HepG2 (cell line): ENCODE measurements around the gene FMOD. TPM values are rescaled to one million over a fixed set of nuclear protein-coding genes. Genes with fewer than 3 reads are reported as not detected.

ENCODE experiments used
- ATAC-seq: fragments of 200-7000 bp; cut with Tn5 transposase; 3 replicates; pipeline ENCODE4 v1.9.1; 2020; ENCODE audit warnings: mild to moderate bottlenecking, moderate library complexity
- BruUV-seq: library from RNA; stranded (reverse); fragments of 400-500 nt; replicated peaks from 2 replicates; lab custom pipeline; 2021; lab: Mats Ljungman, UMichigan
- CTCF ChIA-PET: fragments of 300-600 bp; formaldehyde crosslinking; extraction: SDS; loops from one replicate; lab custom pipeline; 2021; ENCODE audit warnings: low total read pairs, inconsistent platforms, low intra/inter-chr PET ratio; lab: Yijun Ruan, JAX
- POLR2A ChIA-PET: fragments of 350-600 bp; sonication (Branson Sonifier 250); formaldehyde crosslinking; loops from one replicate; lab custom pipeline; 2020; ENCODE audit warnings: antibody characterized with exemption, inconsistent platforms; lab: Yijun Ruan, JAX
- DNase-seq: peaks from one replicate; pipeline ENCODE4 v3.0.0-alpha.2; 2015; ENCODE audit warnings: low spot score
- FAIRE-seq: peaks from 3 replicates; lab custom pipeline; 2011; peaks lifted over from hg19 to GRCh38; lab: Jason Lieb, UNC
- H2AFZ ChIP-seq: one replicate; pipeline ENCODE4 v1.6.1; 2011; ENCODE audit warnings: low read length, inconsistent platforms
- H3K27ac ChIP-seq: fragments of 300-600 bp; 3 replicates; pipeline ENCODE4 v1.8.0; 2011; ENCODE audit warnings: mixed run types, mild to moderate bottlenecking, mixed read lengths, low read length, inconsistent platforms; ENCODE audit not compliant: insufficient read depth; ENCODE audit errors: extremely low read length
- H3K27me3 ChIP-seq, 2 experiments: fragments of 200-600 bp in 1 of 2; 2 replicates in 1 of 2; 3 replicates in 1 of 2; pipeline versions ENCODE4 v1.6.0 to v1.8.0; 2011; ENCODE audit warnings: low read length in 2 of 2, mild to moderate bottlenecking in 2 of 2, moderate library complexity in 2 of 2, inconsistent platforms in 1 of 2; ENCODE audit not compliant: insufficient read depth in 2 of 2, control insufficient read depth in 1 of 2
- H3K36me3 ChIP-seq, 2 experiments: fragments of 200-600 bp in 1 of 2; replicated peaks in 1 of 2; 2 replicates in 1 of 2; 3 replicates in 1 of 2; pipeline versions ENCODE4 v1.5.1 to v1.8.0; 2011; ENCODE audit warnings: low read length in 2 of 2, inconsistent platforms in 1 of 2; ENCODE audit not compliant: insufficient read depth in 2 of 2, control insufficient read depth in 1 of 2
- H3K4me1 ChIP-seq: 2 replicates; pipeline ENCODE4 v1.5.1; 2012; ENCODE audit warnings: low read length, inconsistent platforms; ENCODE audit not compliant: insufficient read depth
- H3K4me2 ChIP-seq: 2 replicates; pipeline ENCODE4 v1.6.0; 2011; ENCODE audit warnings: low read depth, low read length, inconsistent platforms
- H3K4me3 ChIP-seq, 3 experiments: fragments of 200-600 bp in 1 of 3; sonication (generic), shearing (Covaris generic) in 1 of 3; replicated peaks in 1 of 3; 2 replicates each; pipeline ENCODE4 v1.5.1; 2011 to 2016; ENCODE audit warnings: low read length in 3 of 3, inconsistent platforms in 2 of 3, low read depth in 2 of 3, mild to moderate bottlenecking in 2 of 3, control low read depth in 1 of 3, mixed read lengths in 1 of 3; ENCODE audit not compliant: insufficient read depth in 1 of 3
- H3K79me2 ChIP-seq: one replicate; pipeline ENCODE4 v1.6.1; 2011; ENCODE audit warnings: low read length, inconsistent platforms; ENCODE audit not compliant: insufficient read depth
- H3K9ac ChIP-seq: 2 replicates; pipeline ENCODE4 v1.6.0; 2011; ENCODE audit warnings: mild to moderate bottlenecking, low read depth, low read length, inconsistent platforms; ENCODE audit not compliant: insufficient read depth
- H3K9me3 ChIP-seq: 2 replicates; pipeline ENCODE4 v1.5.1; 2012; ENCODE audit warnings: mild to moderate bottlenecking, low read length
- H4K20me1 ChIP-seq: 2 replicates; pipeline ENCODE4 v1.6.0; 2011; ENCODE audit warnings: inconsistent platforms, mild to moderate bottlenecking, low read length, moderate library complexity; ENCODE audit not compliant: insufficient read depth
- FOSL2 ChIP-seq: sonication (generic); formaldehyde crosslinking; IDR thresholded peaks from 2 replicates; pipeline ENCODE4 v1.4.0; 2020; ENCODE audit warnings: missing genetic modification reagents
- MYPOP ChIP-seq: sonication (generic); formaldehyde crosslinking; IDR thresholded peaks from 2 replicates; pipeline ENCODE4 v1.8.1; 2023; ENCODE audit warnings: mild to moderate bottlenecking, moderate library complexity, missing genetic modification reagents
- NFKBIZ ChIP-seq: IDR thresholded peaks from 2 replicates; pipeline ENCODE4 v1.6.1; 2018; ENCODE audit warnings: missing genetic modification reagents, missing compliant biosample characterization
- TARDBP ChIP-seq: sonication (generic); formaldehyde crosslinking; IDR thresholded peaks from 2 replicates; pipeline ENCODE4 v1.8.0; 2022; ENCODE audit warnings: mild to moderate bottlenecking, missing genetic modification reagents
- ZBTB38 ChIP-seq: sonication (generic); formaldehyde crosslinking; IDR thresholded peaks from 2 replicates; pipeline ENCODE4 v1.5.1; 2020; ENCODE audit warnings: mild to moderate bottlenecking, missing genetic modification reagents
- ZNF296 ChIP-seq: sonication (generic); formaldehyde crosslinking; conservative IDR thresholded peaks from 2 replicates; pipeline ENCODE4 v1.5.0; 2020; ENCODE audit warnings: mild to moderate bottlenecking, missing genetic modification reagents
- ZNF337 ChIP-seq: sonication (generic); formaldehyde crosslinking; IDR thresholded peaks from 2 replicates; pipeline ENCODE4 v1.5.1; 2020; ENCODE audit warnings: missing genetic modification reagents, low read depth, mild to moderate bottlenecking, borderline replicate concordance
- ZNF558 ChIP-seq: sonication (generic); formaldehyde crosslinking; IDR thresholded peaks from 2 replicates; pipeline ENCODE4 v1.9.0; 2022; ENCODE audit warnings: mild to moderate bottlenecking, missing genetic modification reagents, borderline replicate concordance
- ZNF737 ChIP-seq: sonication (generic); formaldehyde crosslinking; IDR thresholded peaks from 2 replicates; pipeline ENCODE4 v1.5.0; 2020; ENCODE audit warnings: missing genetic modification reagents, mild to moderate bottlenecking, borderline replicate concordance
- WGBS: methylation state at CpG from one replicate; pipeline ENCODE4 v1.1.6; 2017; ENCODE audit warnings: low lambda C conversion rate; 5-methylcytosine and 5-hydroxymethylcytosine counted together
- in situ Hi-C: cut with HindIII; loops from 2 replicates; pipeline ENCODE4 v1.10.0; 2017; ENCODE audit warnings: low pct_unique_long_range_greater_than_20kb; ENCODE audit not compliant: extremely low pct_ligation_motif_present
- intact Hi-C: fragments of 100-400 bp; cut with micrococcal nuclease; formaldehyde crosslinking; loops from one replicate; pipeline ENCODE4 v1.10.0; 2022; ENCODE audit not compliant: unreplicated experiment
- polyA plus RNA-seq, 8 experiments: library from polyadenylated mRNA; depleted of rRNA in 3 of 8; stranded (reverse) in 7 of 8; unstranded in 1 of 8; fragments of >200 nt; fragmentation: Illumina TruSeq in 4 of 8; extraction: Trizol in 4 of 8; gene quantifications; 2 replicates each; pipeline versions ENCODE4 v1.2.1 to v1.2.3, GENCODE V29; 2011 to 2016; ENCODE audit warnings: low read depth in 4 of 8, missing spikeins in 1 of 8, mixed read lengths in 1 of 8; ENCODE audit not compliant: insufficient read depth in 1 of 8
- total RNA-seq, 5 experiments: library from RNA; depleted of rRNA; stranded (reverse); fragments of >200 nt; fragmentation: Illumina TruSeq; extraction: Trizol; gene quantifications; 2 replicates each; pipeline ENCODE4 v1.2.3, GENCODE V29; 2016; ENCODE audit warnings: low read depth in 1 of 5
- TF ChIP-seq, protein P1 (sequence below): IDR thresholded peaks from 2 replicates; pipeline ENCODE4 v1.6.1; 2016; ENCODE audit warnings: mild to moderate bottlenecking
- TF ChIP-seq, protein P2 (sequence below): sonication (generic); formaldehyde crosslinking; IDR thresholded peaks from 2 replicates; pipeline ENCODE4 v1.5.1; 2020; ENCODE audit warnings: mild to moderate bottlenecking, missing genetic modification reagents, moderate library complexity
- TF ChIP-seq, protein P3 (sequence below): sonication (generic); formaldehyde crosslinking; IDR thresholded peaks from 2 replicates; pipeline ENCODE4 v1.4.0; 2020; ENCODE audit warnings: missing genetic modification reagents

FMOD gene
- total and polyA plus RNA-seq, 2 of the 13 experiments (the other 11 are each of a cell fraction or from before 2014, with no cell fraction given), result 0.08 TPM; not detected in 1

DNA sequence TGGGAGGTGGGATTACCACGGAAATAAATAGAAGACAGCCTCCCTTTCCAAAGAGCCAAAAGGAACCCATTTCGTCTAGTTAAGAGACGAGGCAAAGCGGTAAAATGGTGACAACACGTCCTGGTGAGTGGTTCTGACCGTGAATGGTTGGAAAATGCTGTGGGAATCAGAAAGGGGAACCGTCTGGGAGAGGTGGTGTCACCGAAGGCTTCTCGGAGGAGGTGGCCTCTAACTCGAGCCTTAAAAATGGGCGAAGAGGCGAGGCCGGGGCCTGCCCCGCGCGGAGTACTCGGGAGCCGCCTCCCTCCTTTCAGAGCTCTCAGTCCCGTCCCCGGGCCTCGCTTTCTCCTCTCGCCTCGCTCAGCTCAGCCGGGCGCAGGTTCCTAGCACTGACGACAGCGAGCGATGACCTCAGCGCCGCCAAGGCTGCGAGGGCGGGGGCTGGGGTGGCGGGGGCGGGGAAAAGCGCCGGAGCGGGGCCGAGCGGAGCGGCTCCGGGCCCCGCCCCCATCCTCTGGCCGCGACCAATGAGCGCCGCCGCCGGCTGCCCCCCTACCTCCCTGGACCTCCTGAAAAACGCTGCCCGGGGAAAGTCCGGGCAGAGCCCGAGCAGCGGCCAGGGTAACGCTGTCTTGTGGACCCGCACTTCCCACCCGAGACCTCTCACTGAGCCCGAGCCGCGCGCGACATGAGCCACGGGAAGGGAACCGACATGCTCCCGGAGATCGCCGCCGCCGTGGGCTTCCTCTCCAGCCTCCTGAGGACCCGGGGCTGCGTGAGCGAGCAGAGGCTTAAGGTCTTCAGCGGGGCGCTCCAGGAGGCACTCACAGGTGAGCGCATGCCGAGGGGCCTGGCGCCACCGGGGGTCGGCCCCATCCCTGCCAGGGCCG is 45.8 kb downstream of the FMOD start, which contains the start of gene BTG2:
TSS of gene BTG2 (plus strand) at position 601 of the 890 bp plus-strand sequence. CDS start at position 689, 88 bp downstream.
- Histone ChIP-seq H4K20me1 (no peaks in the 10 kb centered on the region), H3K36me3 (peaks cover 0 to 3% of the 10 kb centered on the region in 2 experiments; a peak in 1 of 5 replicates), H3K79me2 (peaks cover 13% of the 10 kb centered on the region), H2AFZ (peak within 1 kb of the TSS; percentile 76), H3K4me3 (peak within 1 kb of the TSS; percentile 70 to 87 (median 71)), H3K4me2 (peak within 1 kb of the TSS; percentile 97), H3K27me3 (peaks cover 0 to 23% of the 10 kb centered on the region in 2 experiments; a peak in 3 of 5 replicates), H3K27ac (peak within 1 kb of the TSS; percentile 48), H3K4me1 (peaks cover 43% of the 10 kb centered on the region), H3K9ac (peak within 1 kb of the TSS; percentile 84), H3K9me3 (no peaks in the 10 kb centered on the region)
- ChIA-PET CTCF (no interaction called here), POLR2A (interaction anchor here (0.6 to 6.3 kb wide), 9 partner anchors 10 to 1295 kb away, joined by 3 to 77 read pairs (median 5); partner anchors contain the start of gene ELF3)
- ATAC-seq (peak; percentile 92), DNase-seq (peak; percentile 66), FAIRE-seq (no peak)
- WGBS, result 7% methylated on average over 21 of the region's 79 CpGs
- TSS peak; percentile 96 for BruUV-seq
- intact Hi-C loops, result no loop called here
- in situ Hi-C loops, result no loop called here
- TF ChIP-seq MYPOP (CRISPR knock-in tag), result peak; percentile 50; the same call in 1 of the 2 replicates
- TF ChIP-seq ZBTB38 (CRISPR knock-in tag), result no peak
- TF ChIP-seq TARDBP (CRISPR knock-in tag), result no peak
- peak; percentile 86; the same call in 1 of the 2 replicates for TF ChIP-seq ZNF737 (CRISPR knock-in tag)
- no peak; the same call in 1 of the 2 replicates for TF ChIP-seq FOSL2 (CRISPR knock-in tag)
- peak; percentile 72; the same call in 1 of the 2 replicates for TF ChIP-seq NFKBIZ (CRISPR knock-in tag)
- TF ChIP-seq, protein P1, sequence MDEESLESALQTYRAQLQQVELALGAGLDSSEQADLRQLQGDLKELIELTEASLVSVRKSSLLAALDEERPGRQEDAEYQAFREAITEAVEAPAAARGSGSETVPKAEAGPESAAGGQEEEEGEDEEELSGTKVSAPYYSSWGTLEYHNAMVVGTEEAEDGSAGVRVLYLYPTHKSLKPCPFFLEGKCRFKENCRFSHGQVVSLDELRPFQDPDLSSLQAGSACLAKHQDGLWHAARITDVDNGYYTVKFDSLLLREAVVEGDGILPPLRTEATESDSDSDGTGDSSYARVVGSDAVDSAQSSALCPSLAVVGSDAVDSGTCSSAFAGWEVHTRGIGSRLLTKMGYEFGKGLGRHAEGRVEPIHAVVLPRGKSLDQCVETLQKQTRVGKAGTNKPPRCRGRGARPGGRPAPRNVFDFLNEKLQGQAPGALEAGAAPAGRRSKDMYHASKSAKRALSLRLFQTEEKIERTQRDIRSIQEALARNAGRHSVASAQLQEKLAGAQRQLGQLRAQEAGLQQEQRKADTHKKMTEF (CRISPR knock-in tag), result peak; percentile 74; the same call in 1 of the 2 replicates
- TF ChIP-seq ZNF337 (CRISPR knock-in tag), result no peak
- TF ChIP-seq, protein P2, sequence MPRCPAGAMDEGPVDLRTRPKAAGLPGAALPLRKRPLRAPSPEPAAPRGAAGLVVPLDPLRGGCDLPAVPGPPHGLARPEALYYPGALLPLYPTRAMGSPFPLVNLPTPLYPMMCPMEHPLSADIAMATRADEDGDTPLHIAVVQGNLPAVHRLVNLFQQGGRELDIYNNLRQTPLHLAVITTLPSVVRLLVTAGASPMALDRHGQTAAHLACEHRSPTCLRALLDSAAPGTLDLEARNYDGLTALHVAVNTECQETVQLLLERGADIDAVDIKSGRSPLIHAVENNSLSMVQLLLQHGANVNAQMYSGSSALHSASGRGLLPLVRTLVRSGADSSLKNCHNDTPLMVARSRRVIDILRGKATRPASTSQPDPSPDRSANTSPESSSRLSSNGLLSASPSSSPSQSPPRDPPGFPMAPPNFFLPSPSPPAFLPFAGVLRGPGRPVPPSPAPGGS (CRISPR knock-in tag), result peak; percentile 57; the same call in 1 of the 2 replicates
- TF ChIP-seq, protein P3, sequence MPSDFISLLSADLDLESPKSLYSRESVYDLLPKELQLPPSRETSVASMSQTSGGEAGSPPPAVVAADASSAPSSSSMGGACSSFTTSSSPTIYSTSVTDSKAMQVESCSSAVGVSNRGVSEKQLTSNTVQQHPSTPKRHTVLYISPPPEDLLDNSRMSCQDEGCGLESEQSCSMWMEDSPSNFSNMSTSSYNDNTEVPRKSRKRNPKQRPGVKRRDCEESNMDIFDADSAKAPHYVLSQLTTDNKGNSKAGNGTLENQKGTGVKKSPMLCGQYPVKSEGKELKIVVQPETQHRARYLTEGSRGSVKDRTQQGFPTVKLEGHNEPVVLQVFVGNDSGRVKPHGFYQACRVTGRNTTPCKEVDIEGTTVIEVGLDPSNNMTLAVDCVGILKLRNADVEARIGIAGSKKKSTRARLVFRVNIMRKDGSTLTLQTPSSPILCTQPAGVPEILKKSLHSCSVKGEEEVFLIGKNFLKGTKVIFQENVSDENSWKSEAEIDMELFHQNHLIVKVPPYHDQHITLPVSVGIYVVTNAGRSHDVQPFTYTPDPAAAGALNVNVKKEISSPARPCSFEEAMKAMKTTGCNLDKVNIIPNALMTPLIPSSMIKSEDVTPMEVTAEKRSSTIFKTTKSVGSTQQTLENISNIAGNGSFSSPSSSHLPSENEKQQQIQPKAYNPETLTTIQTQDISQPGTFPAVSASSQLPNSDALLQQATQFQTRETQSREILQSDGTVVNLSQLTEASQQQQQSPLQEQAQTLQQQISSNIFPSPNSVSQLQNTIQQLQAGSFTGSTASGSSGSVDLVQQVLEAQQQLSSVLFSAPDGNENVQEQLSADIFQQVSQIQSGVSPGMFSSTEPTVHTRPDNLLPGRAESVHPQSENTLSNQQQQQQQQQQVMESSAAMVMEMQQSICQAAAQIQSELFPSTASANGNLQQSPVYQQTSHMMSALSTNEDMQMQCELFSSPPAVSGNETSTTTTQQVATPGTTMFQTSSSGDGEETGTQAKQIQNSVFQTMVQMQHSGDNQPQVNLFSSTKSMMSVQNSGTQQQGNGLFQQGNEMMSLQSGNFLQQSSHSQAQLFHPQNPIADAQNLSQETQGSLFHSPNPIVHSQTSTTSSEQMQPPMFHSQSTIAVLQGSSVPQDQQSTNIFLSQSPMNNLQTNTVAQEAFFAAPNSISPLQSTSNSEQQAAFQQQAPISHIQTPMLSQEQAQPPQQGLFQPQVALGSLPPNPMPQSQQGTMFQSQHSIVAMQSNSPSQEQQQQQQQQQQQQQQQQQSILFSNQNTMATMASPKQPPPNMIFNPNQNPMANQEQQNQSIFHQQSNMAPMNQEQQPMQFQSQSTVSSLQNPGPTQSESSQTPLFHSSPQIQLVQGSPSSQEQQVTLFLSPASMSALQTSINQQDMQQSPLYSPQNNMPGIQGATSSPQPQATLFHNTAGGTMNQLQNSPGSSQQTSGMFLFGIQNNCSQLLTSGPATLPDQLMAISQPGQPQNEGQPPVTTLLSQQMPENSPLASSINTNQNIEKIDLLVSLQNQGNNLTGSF, result 0 out of 2 replicates have a peak, but pooled peaks have one; percentile 26
- TF ChIP-seq ZNF296 (CRISPR knock-in tag), result peak; percentile 50; the same call in 1 of the 2 replicates
- peak; percentile 72; the same call in 1 of the 2 replicates for TF ChIP-seq ZNF558
